Esophagus muscularis mucosa (tissue), 4 donors: Measurements from ENCODE around the gene SPATA20. TPM values are rescaled to one million over a fixed set of nuclear protein-coding genes. Genes with fewer than 3 reads are reported as not detected.

Source experiments
- DNase-seq: peaks from one replicate; pipeline ENCODE4 v3.0.0-alpha.2; 2017; ENCODE audit errors: extremely low spot score
- H3K27ac ChIP-seq, 4 donors: fragments of 200-600 bp; sonication (generic); replicated peaks in 1 of 4; 1 replicate in 3 of 4; 2 replicates in 1 of 4; pipeline ENCODE4 v1.5.1; 2016 to 2019; ENCODE audit warnings: mild to moderate bottlenecking in 1 of 4
- H3K27me3 ChIP-seq, 4 donors: fragments of 200-600 bp; sonication (generic); one replicate each; pipeline versions ENCODE4 v1.5.1 to v1.6.0; 2016 to 2019
- H3K36me3 ChIP-seq, 4 donors: fragments of 200-600 bp; sonication (generic); one replicate each; pipeline ENCODE4 v1.5.1; 2016 to 2019
- H3K4me1 ChIP-seq, 4 donors: fragments of 200-600 bp; sonication (generic); one replicate each; pipeline ENCODE4 v1.5.1; 2016 to 2019
- H3K4me3 ChIP-seq, 4 donors: fragments of 200-600 bp; sonication (generic); 1 replicate in 2 of 4; 2 replicates in 2 of 4; pipeline ENCODE4 v1.5.1; 2016 to 2019; ENCODE audit warnings: mild to moderate bottlenecking in 4 of 4, moderate library complexity in 1 of 4
- H3K9me3 ChIP-seq, 4 donors: fragments of 200-600 bp; sonication (generic); 1 replicate in 3 of 4; 2 replicates in 1 of 4; pipeline ENCODE4 v1.5.1; 2016 to 2019
- CTCF ChIP-seq, 3 experiments: fragments of 200-600 bp in 2 of 3; fragments of 450-650 bp in 1 of 3; sonication (generic) in 2 of 3; IDR thresholded peaks; one replicate each; pipeline ENCODE4 v1.5.1; 2017 to 2019; ENCODE audit warnings: antibody characterized with exemption in 3 of 3, mild to moderate bottlenecking in 2 of 3, moderate library complexity in 1 of 3
- EP300 ChIP-seq: sonication (generic); formaldehyde crosslinking; IDR thresholded peaks from one replicate; pipeline ENCODE4 v1.6.1; 2017; ENCODE audit warnings: antibody characterized with exemption
- POLR2A ChIP-seq: fragments of 450-650 bp; IDR thresholded peaks from one replicate; pipeline ENCODE4 v1.6.1; 2017; ENCODE audit warnings: antibody characterized with exemption, moderate library complexity, mild to moderate bottlenecking, low read depth
- POLR2AphosphoS5 ChIP-seq, 2 donors: sonication (generic); formaldehyde crosslinking; IDR thresholded peaks; one replicate each; pipeline ENCODE4 v1.6.1; 2017; ENCODE audit warnings: antibody characterized with exemption in 2 of 2
- WGBS: methylation state at CpG from one replicate; pipeline ENCODE4 v1.1.5; 2018; 5-methylcytosine and 5-hydroxymethylcytosine counted together
- intact Hi-C: fragments of 100-400 bp; cut with DNase I; formaldehyde crosslinking; loops from one replicate; pipeline ENCODE4 v1.15.1; 2023
- total RNA-seq, 4 donors: library from RNA; depleted of rRNA; stranded (reverse); fragments of >200 nt; gene quantifications; one replicate each; pipeline versions ENCODE4 v1.1.0 to v1.2.1, GENCODE V29; 2016

Gene SPATA20
- total RNA-seq, 4 donors from 2014 or later, result 44.1 to 64.4 (median 54.6) TPM

- 89% methylated on average over 8 of the region's 8 CpGs for WGBS
- no peaks in the 10 kb centered on the region for H3K27me3 ChIP-seq
- H3K27ac ChIP-seq, result no peak overlapping the region
- no peaks in the 10 kb centered on the region for H3K9me3 ChIP-seq
- intact Hi-C loops, result no loop called here
- H3K4me3 ChIP-seq, result no peak overlapping the region
- no peaks in the 10 kb centered on the region for H3K36me3 ChIP-seq
- peaks cover 9 to 18% (median 11%) of the 10 kb centered on the region in 4 donors for H3K4me1 ChIP-seq
- TF ChIP-seq POLR2A, result no peak
- TF ChIP-seq POLR2AphosphoS5 (IDR thresholded peaks at IDR 0.05), result no peak
- no peak for TF ChIP-seq CTCF (IDR thresholded peaks at IDR 0.05)
- TF ChIP-seq EP300, result no peak
- DNase-seq, result no peak
These were observed 27.7 kb upstream of the SPATA20 start for GRCh38 chr17:50519141-50519834.

- Histone ChIP-seq H3K4me3 (no peak overlapping the region), H3K36me3 (no peaks in the 10 kb centered on the region), H3K4me1 (peaks cover 0 to 7% (median 2%) of the 10 kb centered on the region in 4 donors), H3K27me3 (no peaks in the 10 kb centered on the region), H3K27ac (no peak overlapping the region), H3K9me3 (no peaks in the 10 kb centered on the region)
- no peak for DNase-seq
- intact Hi-C loops, result no loop called here
- WGBS, result 95% methylated on average over 2 of the region's 2 CpGs
- TF ChIP-seq POLR2AphosphoS5 (IDR thresholded peaks at IDR 0.05), result no peak
- no peak for TF ChIP-seq POLR2A
- TF ChIP-seq EP300, result no peak
- no peak for TF ChIP-seq CTCF (IDR thresholded peaks at IDR 0.05)
These were observed 26.5 kb upstream of the SPATA20 start for GRCh38 chr17:50520483-50520882.

GRCh38 chr17:50521514-50521913 is 25.5 kb upstream of the SPATA20 start:
- no peaks in the 10 kb centered on the region for H3K9me3 ChIP-seq
- TF ChIP-seq POLR2AphosphoS5 (IDR thresholded peaks at IDR 0.05) (no peak), CTCF (IDR thresholded peaks at IDR 0.05) (no peak)
- intact Hi-C loops, result no loop called here
- H3K4me3 ChIP-seq, result no peak overlapping the region
- H3K27me3 ChIP-seq, result no peaks in the 10 kb centered on the region
- DNase-seq, result no peak
- WGBS, result 81% methylated on average over 2 of the region's 2 CpGs
- peaks cover 0 to 5% (median 0%) of the 10 kb centered on the region in 4 donors for H3K4me1 ChIP-seq
- no peaks in the 10 kb centered on the region for H3K36me3 ChIP-seq
- H3K27ac ChIP-seq, result no peak overlapping the region

GRCh38 chr17:50522766-50523165 is 24.2 kb upstream of the SPATA20 start:
- H3K9me3 ChIP-seq, result no peaks in the 10 kb centered on the region
- DNase-seq, result no peak
- no peak overlapping the region for H3K4me3 ChIP-seq
- intact Hi-C loops, result no loop called here
- WGBS, result 93% methylated on average over 10 of the region's 10 CpGs
- H3K36me3 ChIP-seq, result no peaks in the 10 kb centered on the region
- H3K4me1 ChIP-seq, result peaks cover 0 to 5% (median 0%) of the 10 kb centered on the region in 4 donors
- TF ChIP-seq CTCF (IDR thresholded peaks at IDR 0.05), result no peak
- TF ChIP-seq POLR2AphosphoS5 (IDR thresholded peaks at IDR 0.05), result no peak
- no peak for TF ChIP-seq POLR2A
- TF ChIP-seq EP300, result no peak
- H3K27me3 ChIP-seq, result no peaks in the 10 kb centered on the region
- H3K27ac ChIP-seq, result no peak overlapping the region

GRCh38 chr17:50523208-50523607 is 23.8 kb upstream of the SPATA20 start:
- H3K27me3 ChIP-seq, result peaks cover 0 to 2% (median 0%) of the 10 kb centered on the region in 4 donors

More at GRCh38 chr17:50523208-50523607, 23.8 kb upstream of the SPATA20 start:
- no peak for DNase-seq
- WGBS, result 94% methylated on average over 2 of the region's 2 CpGs
- no peak overlapping the region for H3K27ac ChIP-seq
- intact Hi-C loops, result no loop called here
- no peaks in the 10 kb centered on the region for H3K9me3 ChIP-seq
- TF ChIP-seq POLR2AphosphoS5 (IDR thresholded peaks at IDR 0.05) (no peak), EP300 (no peak), CTCF (IDR thresholded peaks at IDR 0.05) (no peak), POLR2A (no peak)
- no peaks in the 10 kb centered on the region for H3K36me3 ChIP-seq
- no peak overlapping the region for H3K4me3 ChIP-seq
- H3K4me1 ChIP-seq, result peaks cover 0 to 5% (median 0%) of the 10 kb centered on the region in 4 donors
